HEK293 (cell line): Measurements from ENCODE around the gene MRPS5.

Source experiments
- CTCF ChIP-seq: fragments of 450-650 bp; formaldehyde crosslinking; IDR thresholded peaks from 2 replicates; pipeline ENCODE4 v1.5.1; 2016; ENCODE audit warnings: missing biosample characterization, missing genetic modification characterization
- KLF9 ChIP-seq: fragments of 450-650 bp; formaldehyde crosslinking; IDR thresholded peaks from 2 replicates; pipeline ENCODE4 v1.5.1; 2016; ENCODE audit warnings: missing biosample characterization, missing genetic modification characterization, low read depth
- MYNN ChIP-seq: fragments of 450-650 bp; formaldehyde crosslinking; IDR thresholded peaks from 2 replicates; pipeline ENCODE4 v1.5.1; 2016; ENCODE audit warnings: missing biosample characterization, missing genetic modification characterization, borderline replicate concordance
- ZEB2 ChIP-seq: fragments of 450-650 bp; formaldehyde crosslinking; IDR thresholded peaks from 2 replicates; pipeline ENCODE4 v1.5.1; 2016; ENCODE audit warnings: missing biosample characterization, missing genetic modification characterization
- ZNF114 ChIP-seq: fragments of 450-650 bp; formaldehyde crosslinking; IDR thresholded peaks from 2 replicates; pipeline ENCODE4 v1.5.0; 2017; ENCODE audit warnings: missing biosample characterization, missing genetic modification characterization
- ZNF146 ChIP-seq: fragments of 450-650 bp; formaldehyde crosslinking; IDR thresholded peaks from 2 replicates; pipeline ENCODE4 v1.5.1; 2016; ENCODE audit warnings: missing biosample characterization, missing genetic modification characterization
- ZNF26 ChIP-seq: fragments of 450-650 bp; formaldehyde crosslinking; IDR thresholded peaks from 2 replicates; pipeline ENCODE4 v1.5.1; 2016; ENCODE audit warnings: missing biosample characterization, missing genetic modification characterization
- ZNF398 ChIP-seq: fragments of 450-650 bp; formaldehyde crosslinking; IDR thresholded peaks from 2 replicates; pipeline ENCODE4 v1.5.1; 2017; ENCODE audit warnings: missing biosample characterization, missing genetic modification characterization
- ZNF580 ChIP-seq: fragments of 450-650 bp; formaldehyde crosslinking; IDR thresholded peaks from 2 replicates; pipeline ENCODE4 v1.5.1; 2016; ENCODE audit warnings: missing biosample characterization, missing genetic modification characterization
- ZNF670 ChIP-seq: fragments of 450-650 bp; formaldehyde crosslinking; IDR thresholded peaks from 2 replicates; pipeline ENCODE4 v1.5.1; 2016; ENCODE audit warnings: missing biosample characterization, missing genetic modification characterization, low read depth
- ZNF76 ChIP-seq: fragments of 450-650 bp; formaldehyde crosslinking; IDR thresholded peaks from 2 replicates; pipeline ENCODE4; 2016; ENCODE audit warnings: low read depth, missing biosample characterization, missing genetic modification characterization, borderline replicate concordance

- TF ChIP-seq MYNN (tag by site-specific recombination) = no peak
- TF ChIP-seq CTCF = no peak
- no peak for TF ChIP-seq ZEB2 (tag by site-specific recombination)
- no peak for TF ChIP-seq KLF9 (tag by site-specific recombination)
- no peak for TF ChIP-seq ZNF26 (tag by site-specific recombination)
- no peak for TF ChIP-seq ZNF146 (tag by site-specific recombination)
- TF ChIP-seq ZNF580 (tag by site-specific recombination) = no peak
- no peak for TF ChIP-seq ZNF76
- no peak for TF ChIP-seq ZNF670 (tag by site-specific recombination)
- no peak for TF ChIP-seq ZNF398 (tag by site-specific recombination)
- no peak for TF ChIP-seq ZNF114
These were observed 70.0 kb downstream of the MRPS5 start for GRCh38 chr2:95051626-95052025.
